Hematopoietic multipotent progenitor cell treated with erythropoietin and hydrocortisone succinate and interleukin-3 and kit ligand, for 17 days (in vitro differentiated cells): ENCODE data around the gene CBLC.
A peak's percentile ranks its signal among the peaks of the same experiment; 100 is the strongest.
"Not testable (repeated sequence)": the region's sequence is repeated elsewhere in the genome, so short reads cannot be mapped to it uniquely, and the experiment has no call there.

ENCODE experiments used
- DNase-seq: peaks from one replicate; pipeline ENCODE4 v3.0.0-alpha.2; 2015; ENCODE audit warnings: low spot score

Gene CBLC

GRCh38 chr19:44819246-44819832, 41.6 kb downstream of the CBLC start:
- DNase-seq = no peak

DNA sequence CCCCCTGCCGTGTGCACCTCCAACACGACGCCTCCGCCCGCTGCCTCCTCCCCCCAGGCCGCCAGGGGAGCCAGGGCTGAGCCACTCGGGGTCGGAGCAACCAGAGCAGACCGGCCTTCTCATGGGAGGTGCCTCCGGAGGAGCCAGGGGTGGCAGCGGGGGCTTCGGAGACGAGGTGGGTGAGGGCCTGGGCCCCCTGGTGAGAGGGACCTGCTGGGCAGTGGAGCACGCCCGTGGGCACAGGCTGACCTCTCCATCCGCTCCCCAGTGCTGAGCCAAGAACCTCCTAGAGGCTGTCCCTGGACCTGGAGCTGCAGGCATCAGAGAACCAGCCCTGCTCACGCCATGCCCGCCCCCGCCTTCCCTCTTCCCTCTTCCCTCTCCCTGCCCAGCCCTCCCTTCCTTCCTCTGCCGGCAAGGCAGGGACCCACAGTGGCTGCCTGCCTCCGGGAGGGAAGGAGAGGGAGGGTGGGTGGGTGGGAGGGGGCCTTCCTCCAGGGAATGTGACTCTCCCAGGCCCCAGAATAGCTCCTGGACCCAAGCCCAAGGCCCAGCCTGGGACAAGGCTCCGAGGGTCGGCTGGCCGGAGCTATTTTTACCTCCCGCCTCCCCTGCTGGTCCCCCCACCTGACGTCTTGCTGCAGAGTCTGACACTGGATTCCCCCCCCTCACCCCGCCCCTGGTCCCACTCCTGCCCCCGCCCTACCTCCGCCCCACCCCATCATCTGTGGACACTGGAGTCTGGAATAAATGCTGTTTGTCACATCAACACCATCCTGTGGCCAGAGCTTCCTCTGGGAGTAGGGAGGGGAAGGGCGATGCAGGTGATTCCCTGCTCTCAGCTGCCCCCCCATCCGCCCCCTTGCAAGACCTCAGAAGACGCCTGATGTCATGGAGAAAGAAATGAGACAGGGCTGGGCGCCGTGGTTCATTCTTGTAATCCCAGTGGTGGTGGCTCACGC, 43.2 kb downstream of the CBLC start:
- DNase-seq = no peak

GRCh38 chr19:44822177-44822576, 44.5 kb downstream of the CBLC start:
- no peak for DNase-seq

GRCh38 chr19:44822670-44823372, 45.1 kb downstream of the CBLC start:
- no peak for DNase-seq

DNA sequence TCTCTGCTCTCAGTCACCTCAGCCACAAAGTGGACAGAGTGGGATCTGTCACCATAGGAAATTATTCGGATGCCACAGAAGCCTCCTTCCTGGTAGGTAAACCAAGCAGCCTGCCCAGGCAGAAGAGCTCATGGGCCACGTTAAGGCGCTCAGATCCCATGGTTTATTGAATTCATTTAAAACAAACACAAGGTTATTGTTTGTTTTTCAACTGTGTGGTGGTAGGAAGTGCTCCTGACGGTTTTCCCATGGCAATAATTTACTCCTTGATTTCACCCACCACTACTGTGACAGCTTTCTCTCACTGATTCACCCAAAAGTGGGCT, 45.6 kb downstream of the CBLC start:
- DNase-seq = no peak

DNA sequence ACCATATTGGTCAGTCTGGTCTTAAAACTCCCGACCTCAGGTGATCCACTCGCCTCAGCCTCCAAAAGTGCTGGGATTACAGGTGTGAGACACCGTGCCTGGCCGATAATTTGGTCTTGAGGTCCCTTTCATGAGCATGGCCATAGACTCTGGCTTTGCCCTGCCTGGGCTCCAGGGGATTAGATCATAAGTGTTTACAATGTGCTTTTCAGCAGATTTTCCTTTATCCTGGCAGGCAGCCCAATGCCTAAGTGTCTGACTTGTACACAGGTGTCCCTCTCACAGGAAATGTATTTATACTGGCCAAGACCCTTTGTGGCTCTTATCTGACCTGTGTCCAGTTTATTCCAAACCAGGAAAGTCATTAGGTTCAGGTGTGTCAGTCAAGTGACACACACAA, 47.1 kb downstream of the CBLC start:
- no peak for DNase-seq

DNA sequence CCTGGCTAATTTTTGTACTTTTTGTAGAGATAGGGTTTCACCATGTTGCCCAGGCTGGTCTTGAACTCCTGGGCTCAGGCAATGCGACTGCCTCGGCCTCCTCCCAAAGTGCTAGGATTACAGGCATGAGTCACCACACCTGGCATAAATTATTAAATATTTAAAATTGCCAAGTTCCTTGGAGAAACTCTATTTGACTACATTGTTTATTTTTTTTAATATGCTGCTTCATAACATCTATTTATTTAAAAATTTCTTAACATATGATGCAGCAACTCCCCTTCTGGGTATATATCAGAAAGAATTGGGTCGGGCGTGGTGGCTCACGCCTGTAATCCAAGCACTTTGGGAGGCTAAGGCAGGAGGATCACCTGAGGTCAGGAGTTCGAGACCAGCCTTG, 55.2 kb downstream of the CBLC start:
- not testable (repeated sequence) for DNase-seq

DNA sequence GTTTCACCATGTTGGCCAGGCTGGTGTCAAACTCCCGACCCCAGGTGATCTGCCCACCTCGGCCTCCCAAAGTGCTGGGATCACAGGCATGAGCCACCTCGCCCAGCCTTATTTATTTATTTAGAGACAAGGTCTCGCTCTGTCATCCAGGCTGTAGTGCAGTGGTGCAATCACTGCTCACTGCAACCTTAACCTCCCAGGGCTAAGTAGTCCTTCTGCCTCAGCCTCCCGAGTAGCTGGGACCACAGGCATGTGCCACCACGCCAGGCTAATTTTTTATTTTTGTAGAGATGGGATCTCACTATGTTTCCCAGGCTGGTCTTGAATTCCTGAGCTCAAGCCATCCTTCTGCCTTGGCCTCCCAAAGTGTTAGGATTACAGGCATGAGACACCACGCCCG, 56.7 kb downstream of the CBLC start:
- not testable (repeated sequence) for DNase-seq

DNA sequence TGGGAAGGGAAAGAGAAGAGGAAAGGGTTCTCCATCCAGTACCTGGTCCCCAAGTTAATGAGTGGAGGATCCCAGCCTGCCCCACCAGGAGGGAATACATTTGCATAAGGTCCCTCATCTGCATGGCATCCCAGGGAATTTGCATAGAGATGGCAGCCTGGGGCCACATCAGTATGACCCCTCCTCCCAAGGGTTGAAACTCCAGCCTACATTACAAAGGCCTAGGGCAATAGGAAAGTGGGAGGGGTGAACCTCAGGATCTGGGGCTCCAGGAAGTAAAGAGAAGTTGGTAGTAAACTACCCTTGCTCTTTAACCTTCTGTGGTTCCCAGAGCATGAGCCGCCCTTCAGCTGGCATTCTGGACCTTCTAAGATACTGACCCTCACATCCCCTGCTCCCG, 61.6 kb downstream of the CBLC start:
- DNase-seq = no peak

DNA sequence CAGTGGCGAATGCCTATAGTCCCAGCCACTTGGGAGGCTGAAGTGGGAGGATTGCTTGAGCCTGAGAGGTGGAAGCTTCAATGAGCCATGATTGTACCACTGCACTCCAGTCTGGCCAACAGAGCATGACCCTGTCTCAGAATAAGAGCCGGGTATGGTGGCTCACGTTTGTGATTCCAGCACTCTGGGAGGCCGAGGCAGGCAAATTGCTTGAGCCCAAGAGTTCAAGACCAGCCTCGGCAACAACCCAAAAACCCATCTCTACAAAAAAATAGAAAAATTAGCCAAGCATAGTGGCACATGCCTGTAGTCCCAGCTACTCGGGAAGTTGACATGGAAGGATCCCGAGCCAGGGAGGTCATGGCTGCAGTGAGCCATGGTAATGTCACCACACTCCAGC, 63.1 kb downstream of the CBLC start:
- no peak for DNase-seq

DNA sequence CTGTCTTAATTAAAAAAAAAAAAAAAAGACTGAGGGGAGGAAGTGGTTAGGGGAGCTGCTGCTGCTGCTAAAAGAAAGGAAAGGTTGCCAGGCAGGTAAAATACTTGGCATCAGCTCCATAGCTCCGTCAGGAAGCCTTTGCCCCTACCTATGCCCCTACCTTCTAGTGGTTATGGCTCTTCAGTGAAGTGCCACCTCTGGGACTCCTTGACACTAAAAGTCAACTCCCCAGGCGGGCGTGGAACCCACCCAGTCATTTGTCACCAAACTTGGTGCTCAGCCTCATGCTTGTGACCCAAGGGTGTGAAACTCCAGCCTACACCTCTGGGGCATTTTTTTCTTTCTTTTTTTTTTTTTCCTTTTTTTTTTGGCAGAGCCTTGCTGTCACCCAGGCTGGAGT, 63.5 kb downstream of the CBLC start:
- no peak for DNase-seq

DNA sequence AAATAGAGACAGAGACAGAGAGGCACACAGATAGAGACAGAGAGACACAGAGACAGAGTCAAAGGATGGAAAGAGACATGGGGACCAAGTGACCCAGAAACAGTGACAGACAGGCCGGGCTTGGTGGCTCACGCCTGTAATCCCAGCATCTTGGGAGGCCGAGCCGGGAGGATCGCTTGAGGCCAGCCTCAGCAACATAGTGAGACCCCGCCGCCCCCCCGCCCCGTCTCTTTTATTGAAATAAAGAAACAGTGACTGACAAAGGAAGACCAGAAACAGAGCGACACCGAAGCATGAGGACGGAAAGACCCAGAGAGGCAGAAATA, 67.6 kb downstream of the CBLC start:
- DNase-seq = no peak

GRCh38 chr19:44845612-44846454, 68.1 kb downstream of the CBLC start, which contains the start of gene NECTIN2:
TSS of gene NECTIN2 (plus strand) at chr19:44846297. CDS start at chr19:44846526, 229 bp downstream.
- DNase-seq = peak; percentile 91

- DNase-seq = no peak
Observed at GRCh38 chr19:44846455-44847143, 68.9 kb downstream of the CBLC start.

DNA sequence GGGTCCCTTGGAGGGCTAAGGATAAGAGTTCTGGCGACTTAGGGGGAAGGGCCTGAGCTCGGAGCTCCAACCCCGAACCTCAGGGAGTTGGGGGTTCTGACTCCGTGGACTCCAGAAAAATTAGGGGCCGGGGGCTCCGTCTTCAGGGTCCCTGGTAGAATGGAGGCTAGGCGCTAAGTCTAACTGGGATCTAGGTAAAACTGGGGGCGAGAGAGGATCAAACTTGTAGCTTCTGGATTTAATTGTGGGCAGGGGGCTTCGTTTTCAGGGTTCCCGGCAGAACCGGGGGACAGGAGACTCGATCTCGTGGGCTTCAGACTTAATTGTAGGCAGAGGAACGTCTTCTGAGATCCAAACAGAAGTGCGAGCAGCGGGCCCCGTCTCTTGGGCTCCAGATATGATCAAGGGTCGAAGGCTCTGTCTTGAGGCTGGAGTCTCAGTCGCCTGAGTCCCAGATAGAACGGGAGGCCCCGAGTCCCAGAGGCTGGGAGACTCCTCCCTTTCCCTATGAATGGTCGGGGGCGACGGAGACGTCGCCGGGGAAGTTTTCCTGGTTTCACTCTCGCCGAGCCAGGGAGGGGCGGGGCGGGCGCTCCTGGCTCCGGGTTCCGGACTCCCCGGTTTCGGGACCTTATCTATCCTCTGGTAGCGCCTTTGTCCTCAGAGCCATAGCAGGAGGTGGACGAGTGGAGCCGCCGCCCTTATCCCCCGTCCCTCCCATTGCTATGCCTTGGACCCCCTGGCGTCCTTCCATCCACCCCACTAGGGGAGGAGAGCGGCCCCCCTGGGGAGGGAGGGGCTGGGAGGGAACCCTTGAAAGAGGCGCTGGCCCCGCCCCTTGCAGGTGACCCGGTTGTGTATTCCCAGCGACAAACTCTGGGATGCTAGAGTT, 69.7 kb downstream of the CBLC start:
- DNase-seq = no peak

- no peak for DNase-seq
Observed at GRCh38 chr19:44848036-44848811, 70.5 kb downstream of the CBLC start.

- no peak for DNase-seq
Observed at GRCh38 chr19:44848812-44849447, 71.2 kb downstream of the CBLC start.
